DMS114 treated with DMSO at 0.1 percent for 48 hours (cell line): Measurements from ENCODE around the gene PWP1.
"Not testable (repeated sequence)": the region's sequence is repeated elsewhere in the genome, so short reads cannot be mapped to it uniquely, and the experiment has no call there.

Experiments used
- DNase-seq: peaks from one replicate; lab custom pipeline; 2025; ENCODE audit not compliant: unreplicated experiment; lab: John Stamatoyannopoulos, UW

The PWP1 gene

GRCh38 chr12:107667464-107667863 lies 18.1 kb upstream of the PWP1 start:
- no peak for DNase-seq

GRCh38 chr12:107668320-107669098 lies 17.1 kb upstream of the PWP1 start:
- no peak for DNase-seq

- DNase-seq: no peak
Observed at GRCh38 chr12:107669946-107670345, 15.7 kb upstream of the PWP1 start.

GRCh38 chr12:107670999-107671643 lies 14.5 kb upstream of the PWP1 start:
- DNase-seq: no peak

GRCh38 chr12:107677671-107678070 lies 7.9 kb upstream of the PWP1 start:
- DNase-seq: no peak

GRCh38 chr12:107679336-107679735 lies 6.3 kb upstream of the PWP1 start:
- DNase-seq: no peak

- DNase-seq: no peak
Observed at GRCh38 chr12:107681455-107681835, 4.2 kb upstream of the PWP1 start.

GRCh38 chr12:107681836-107682820 lies 3.5 kb upstream of the PWP1 start:
- no peak for DNase-seq

- DNase-seq: no peak
Observed at GRCh38 chr12:107684029-107684795, 1.4 kb upstream of the PWP1 start.

GRCh38 chr12:107684990-107685359 lies 624 bp upstream of the PWP1 start:
- no peak for DNase-seq

GRCh38 chr12:107695772-107696171 lies 10.2 kb downstream of the PWP1 start:
- DNase-seq: not testable (repeated sequence)

- DNase-seq: no peak
Observed at GRCh38 chr12:107702106-107702505, 16.5 kb downstream of the PWP1 start.

GRCh38 chr12:107704041-107704440 lies 18.4 kb downstream of the PWP1 start:
- DNase-seq: no peak

GRCh38 chr12:107705522-107705921 lies 19.9 kb downstream of the PWP1 start:
- not testable (repeated sequence) for DNase-seq

GRCh38 chr12:107715780-107716179 lies 30.2 kb downstream of the PWP1 start:
- DNase-seq: no peak

- DNase-seq: no peak
Observed at GRCh38 chr12:107718606-107719005, 33.0 kb downstream of the PWP1 start.

GRCh38 chr12:107727327-107727726 lies 41.7 kb downstream of the PWP1 start:
- DNase-seq: not testable (repeated sequence)

- not testable (repeated sequence) for DNase-seq
Observed at GRCh38 chr12:107727742-107728141, 42.1 kb downstream of the PWP1 start.

- no peak for DNase-seq
Observed at GRCh38 chr12:107730618-107731341, 45.2 kb downstream of the PWP1 start.

- DNase-seq: no peak
Observed at GRCh38 chr12:107731366-107731765, 45.8 kb downstream of the PWP1 start.
